GM18858 (cell line): ENCODE results near the gene GPX2.
"Not testable (repeated sequence)": the region's sequence is repeated elsewhere in the genome, so short reads cannot be mapped to it uniquely, and the experiment has no call there.

Experiments used
- ATAC-seq: cut with Tn5 transposase; IDR thresholded peaks from one replicate; pipeline ENCODE4 v1.9.1; 2021; ENCODE audit not compliant: unreplicated experiment

GPX2 gene

DNA sequence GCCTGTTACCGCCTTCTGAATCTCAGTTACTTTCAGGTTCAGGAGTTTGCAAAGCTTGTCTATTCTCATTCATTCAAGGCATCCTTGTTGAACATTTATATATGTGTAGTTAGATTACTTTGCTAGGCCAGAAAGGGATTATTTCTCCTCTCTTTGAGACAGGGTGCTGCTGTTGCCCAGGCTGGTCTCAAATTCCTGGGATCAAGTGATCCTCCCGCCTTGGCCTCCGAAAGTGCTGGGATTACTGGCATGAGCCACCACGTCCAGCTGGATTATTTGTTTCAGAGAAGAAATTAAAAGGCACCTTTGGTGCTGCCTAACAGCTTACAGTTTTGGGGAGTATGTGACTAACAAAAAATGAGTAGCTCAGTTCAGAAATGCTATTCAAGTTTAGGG lies 27.5 kb downstream of the GPX2 start:
- ATAC-seq, result no peak

DNA sequence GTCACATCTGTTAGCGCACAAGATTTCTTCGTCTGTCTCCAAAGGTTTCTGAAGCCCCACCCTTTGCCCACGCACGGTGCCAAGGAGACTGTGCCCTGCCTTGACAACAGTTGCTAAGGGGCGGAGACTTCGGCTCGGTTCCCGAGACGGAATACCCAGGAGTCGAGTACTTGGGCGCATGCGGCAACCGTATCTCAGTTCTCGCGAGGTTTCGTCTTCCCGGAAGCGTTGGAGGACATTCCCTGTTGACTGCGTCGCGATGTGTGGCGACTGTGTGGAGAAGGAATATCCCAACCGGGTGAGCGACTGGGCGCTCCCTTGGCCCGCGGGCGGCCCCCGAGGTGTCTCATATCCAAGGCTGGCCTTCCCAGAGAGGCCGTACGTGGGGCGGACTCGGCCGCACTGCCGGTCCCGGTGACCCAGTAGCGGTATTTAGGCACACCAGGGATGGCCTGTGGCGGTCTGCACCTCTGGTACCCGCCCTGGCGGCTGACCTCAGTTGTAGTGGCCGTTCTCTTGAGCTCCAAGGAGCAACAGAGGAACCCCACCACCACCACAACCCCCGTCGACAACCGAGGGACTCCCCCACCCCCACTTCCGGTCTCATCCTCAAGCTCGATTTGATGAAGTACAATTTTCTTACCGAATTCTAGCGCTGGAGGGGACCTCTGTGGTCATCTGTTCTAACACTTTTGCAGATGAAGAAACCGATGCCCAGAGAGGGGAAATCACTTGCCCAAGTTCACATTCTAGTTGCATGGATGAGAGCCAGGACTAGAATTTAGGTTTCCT lies 28.1 kb downstream of the GPX2 start, which contains the start of gene CHURC1:
TSS of gene CHURC1 (plus strand) at position 219 of the 792 bp plus-strand sequence. CDS start at position 260, 41 bp downstream.
- peak; percentile 98 for ATAC-seq

DNA sequence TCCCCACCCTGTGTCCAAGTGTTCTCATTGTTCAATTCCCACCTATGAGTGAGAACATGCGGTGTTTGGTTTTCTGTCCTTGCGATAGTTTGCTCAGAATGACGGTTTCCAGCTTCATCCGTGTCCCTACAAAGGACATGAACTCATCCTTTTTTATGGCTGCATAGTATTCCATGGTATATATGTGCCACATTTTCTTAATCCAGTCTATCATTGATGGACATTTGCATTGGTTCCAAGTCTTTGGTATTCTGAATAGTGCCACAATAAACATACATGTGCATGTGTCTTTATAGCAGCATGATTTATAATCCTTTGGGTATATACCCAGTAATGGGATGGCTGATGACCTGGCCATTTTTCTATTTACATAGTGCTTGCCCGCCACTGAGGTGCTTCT lies 29.1 kb downstream of the GPX2 start:
- not testable (repeated sequence) for ATAC-seq

DNA sequence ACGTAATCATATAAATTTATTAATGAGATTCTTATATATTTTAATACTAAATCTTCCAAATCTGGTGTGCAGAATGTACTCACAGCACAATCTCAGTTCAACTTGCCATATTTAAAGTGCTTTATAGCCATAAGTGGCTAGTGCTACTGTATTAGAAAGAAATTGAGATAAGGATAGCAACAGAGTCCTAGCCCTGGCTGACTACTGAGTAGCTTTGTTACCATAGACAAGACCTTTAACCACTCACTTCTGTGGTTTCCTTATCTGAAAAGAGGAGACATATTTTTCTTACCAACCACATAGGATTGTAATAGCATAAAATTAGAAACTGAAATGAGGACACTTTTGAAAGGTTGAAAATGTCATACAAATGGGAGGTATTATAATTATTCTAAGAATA lies 30.3 kb downstream of the GPX2 start:
- no peak for ATAC-seq

DNA sequence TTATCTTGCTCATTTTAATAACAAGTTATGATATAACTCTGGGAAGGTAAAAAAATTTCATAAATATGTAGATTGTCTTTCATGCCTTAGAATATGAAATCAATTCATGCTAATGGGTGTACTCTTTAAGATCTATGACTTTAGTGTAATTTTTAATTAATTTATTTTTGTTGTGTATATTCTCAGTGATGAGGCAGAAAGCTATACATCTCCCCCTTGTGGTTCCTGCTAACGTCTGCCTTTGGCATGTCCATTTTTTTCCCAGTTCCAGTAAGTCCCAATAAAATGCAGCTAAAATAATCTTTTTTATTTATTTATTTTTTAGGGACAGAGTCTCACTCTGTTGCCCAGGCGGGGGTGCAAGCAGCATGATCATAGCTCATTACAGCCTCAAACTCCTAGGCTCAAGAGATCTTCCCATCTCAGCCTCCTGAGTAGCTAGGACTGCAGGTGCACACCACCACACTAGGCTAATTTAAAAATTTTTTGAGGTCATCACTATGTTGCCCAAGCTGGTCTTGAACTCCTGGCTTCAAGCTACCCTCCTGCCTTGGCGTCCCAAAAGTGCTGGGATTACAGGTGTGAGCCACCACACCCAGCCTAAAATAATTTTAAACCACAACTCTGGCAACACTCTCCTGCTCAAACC lies 31.6 kb downstream of the GPX2 start:
- no peak for ATAC-seq

DNA sequence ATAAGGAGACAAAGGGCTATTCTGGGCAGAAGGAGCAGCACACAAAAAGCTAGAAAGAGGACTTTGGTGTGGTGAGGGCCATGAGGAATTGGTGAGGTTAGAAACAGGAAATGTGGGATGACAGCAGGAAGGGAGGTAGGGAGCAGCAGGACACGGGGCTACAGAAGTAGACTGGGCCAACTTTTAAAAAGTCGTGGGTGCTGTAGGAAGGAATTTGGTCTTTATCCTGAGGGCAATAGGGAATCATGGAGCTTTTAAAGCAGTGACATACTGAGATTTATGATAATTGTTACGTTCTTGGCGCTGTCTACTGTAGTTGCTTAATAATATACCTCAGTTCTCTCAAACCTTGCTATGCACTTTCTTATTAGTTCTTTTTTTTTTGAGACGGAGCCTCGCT lies 36.5 kb downstream of the GPX2 start:
- no peak for ATAC-seq

DNA sequence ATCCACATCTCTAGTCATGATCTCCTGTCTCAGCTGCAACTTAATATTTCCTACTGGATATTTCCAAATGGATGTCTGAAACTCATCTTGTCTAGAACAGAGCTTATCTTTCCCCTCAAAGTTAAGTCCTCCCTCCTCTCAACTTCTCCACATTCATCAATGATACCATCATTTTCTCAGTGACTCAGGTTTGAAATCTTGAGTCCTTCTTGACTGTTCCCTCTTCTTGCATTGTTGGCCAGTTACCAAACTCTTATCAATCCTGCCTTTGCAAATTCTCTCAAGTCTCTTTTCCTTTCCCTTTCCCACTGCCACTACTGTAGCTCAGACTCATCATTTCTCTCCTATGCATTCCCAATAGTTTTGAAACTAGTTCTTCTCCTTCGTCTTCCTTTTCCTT lies 42.6 kb downstream of the GPX2 start:
- ATAC-seq, result no peak

DNA sequence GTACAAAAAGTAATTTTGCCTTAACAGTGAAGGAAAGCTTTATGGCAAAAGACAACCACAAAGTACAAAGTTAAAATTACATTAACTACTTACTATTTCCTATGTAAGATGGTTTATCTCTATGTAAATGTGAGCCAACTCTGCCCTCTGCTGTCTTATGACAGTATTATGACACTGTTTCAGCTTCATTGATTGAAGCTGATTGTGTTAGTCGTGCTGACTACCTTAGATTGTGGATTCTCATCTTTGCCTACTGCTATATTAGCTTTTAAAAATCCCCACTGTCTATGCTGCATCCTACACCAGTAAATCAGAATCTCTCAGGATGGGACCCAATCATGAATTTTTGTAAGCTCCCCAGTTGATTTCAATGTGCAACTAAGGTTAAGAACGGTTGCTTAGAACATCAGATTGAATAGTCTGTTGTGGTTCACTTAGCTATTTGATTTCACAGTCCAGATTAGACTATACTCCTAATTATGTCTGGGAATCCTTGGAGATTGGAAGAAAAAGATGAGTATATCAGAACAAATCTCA lies 50.6 kb downstream of the GPX2 start:
- ATAC-seq, result no peak

DNA sequence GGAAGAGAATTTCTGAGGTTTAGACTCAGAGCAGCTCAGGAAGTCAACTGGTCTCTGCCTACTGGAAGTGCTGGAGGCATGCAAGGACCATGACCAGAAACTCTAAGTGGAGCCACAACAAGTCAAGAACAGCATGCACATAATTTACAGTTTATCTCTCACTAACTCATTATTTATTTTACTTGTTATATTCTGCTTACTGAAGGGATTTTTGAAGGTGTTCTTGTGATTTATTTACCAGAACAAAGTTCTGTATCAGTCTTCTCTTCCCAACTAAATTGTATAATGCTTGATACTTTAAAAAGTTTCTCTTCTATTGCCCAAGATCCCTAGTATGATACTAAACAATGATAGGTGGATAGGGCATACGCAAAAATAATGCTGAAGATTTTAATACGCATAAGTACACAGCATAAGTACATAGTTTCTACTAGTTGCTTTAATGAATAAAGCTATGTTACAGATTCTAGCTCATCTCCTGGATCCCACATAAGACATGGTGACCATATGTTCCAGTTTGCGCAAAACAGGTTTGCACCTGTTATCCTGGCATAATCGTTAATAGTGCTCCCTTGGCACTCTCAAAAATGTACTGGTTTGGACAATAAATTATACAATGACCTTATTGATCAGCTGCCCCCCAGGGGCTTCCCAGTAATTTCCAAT lies 51.2 kb downstream of the GPX2 start:
- ATAC-seq, result no peak

DNA sequence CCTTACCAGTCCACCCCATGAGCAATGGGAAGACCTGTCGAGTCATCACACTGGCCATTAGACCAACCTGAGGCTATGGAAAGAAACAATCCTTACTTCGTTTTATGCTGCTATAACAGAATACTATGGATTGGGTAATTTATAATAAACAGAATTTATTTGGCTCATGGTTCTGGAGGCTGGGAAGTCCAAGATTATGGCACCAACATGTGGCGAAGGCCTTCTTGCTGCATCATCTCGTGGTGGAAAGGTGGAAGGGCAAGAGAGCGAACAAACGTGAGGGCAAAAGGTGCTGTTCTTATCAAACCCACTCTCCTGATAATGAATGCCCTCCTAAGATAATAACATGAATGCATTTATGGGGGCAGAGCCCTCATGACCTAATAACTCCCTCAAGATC lies 53.2 kb downstream of the GPX2 start:
- no peak for ATAC-seq
